Endothelial cell of umbilical vein (primary cell): ENCODE measurements around the gene PADI1. TPM values are rescaled to one million over a fixed set of nuclear protein-coding genes. Genes with fewer than 3 reads are reported as not detected.

Experiments used
- BruUV-seq: library from RNA; stranded (reverse); fragments of 400-500 nt; replicated peaks from 2 replicates; lab custom pipeline; 2021; lab: Mats Ljungman, UMichigan
- CTCF ChIA-PET: fragments of 300-600, 350-600 bp; sonication (Branson Sonifier 250); formaldehyde crosslinking; loops from one replicate; lab custom pipeline; 2021; ENCODE audit warnings: antibody characterized with exemption, inconsistent platforms; lab: Charles Lee
- POLR2A ChIA-PET: fragments of 300-600, 350-600 bp; sonication (Branson Sonifier 250); formaldehyde crosslinking; loops from one replicate; lab custom pipeline; 2021; ENCODE audit warnings: antibody characterized with exemption, inconsistent platforms; lab: Charles Lee
- DNase-seq: peaks from one replicate; pipeline ENCODE4 v3.0.0-alpha.2; 2011; ENCODE audit warnings: low read depth, low spot score
- FAIRE-seq: peaks from 2 replicates; lab custom pipeline; 2011; peaks lifted over from hg19 to GRCh38; lab: Jason Lieb, UNC
- H2AFZ ChIP-seq: 2 replicates; pipeline ENCODE4 v1.6.0; 2012; ENCODE audit warnings: low read depth, low read length, control low read depth, inconsistent platforms
- H3K27ac ChIP-seq: 2 replicates; pipeline ENCODE4 v1.5.1; 2011; ENCODE audit warnings: low read depth, mild to moderate bottlenecking, control low read depth, low read length, moderate library complexity; ENCODE audit not compliant: insufficient read depth
- H3K27me3 ChIP-seq, 2 experiments: 2 replicates each; pipeline versions ENCODE4 v1.6.0 to v1.6.1; 2011; ENCODE audit warnings: low read length in 2 of 2, mixed read lengths in 1 of 2; ENCODE audit not compliant: control insufficient read depth in 2 of 2, insufficient read depth in 2 of 2
- H3K36me3 ChIP-seq, 2 experiments: 2 replicates in 1 of 2; 3 replicates in 1 of 2; pipeline ENCODE4 v1.5.1; 2011; ENCODE audit warnings: low read length in 2 of 2, mild to moderate bottlenecking in 1 of 2, moderate library complexity in 1 of 2; ENCODE audit not compliant: control insufficient read depth in 2 of 2, insufficient read depth in 2 of 2; ENCODE audit errors: extremely low read depth in 1 of 2
- H3K4me1 ChIP-seq: 3 replicates; pipeline ENCODE4 v1.5.1; 2011; ENCODE audit warnings: mild to moderate bottlenecking, low read length; ENCODE audit not compliant: control insufficient read depth, insufficient read depth; ENCODE audit errors: extremely low read depth
- H3K4me2 ChIP-seq: 2 replicates; pipeline ENCODE4 v1.6.1; 2011; ENCODE audit warnings: low read length, control low read depth, mixed read lengths; ENCODE audit not compliant: insufficient read depth
- H3K4me3 ChIP-seq, 3 experiments: fragments of 200-600 bp in 1 of 3; sonication (generic), shearing (Covaris generic) in 1 of 3; replicated peaks in 1 of 3; 2 replicates each; pipeline ENCODE4 v1.5.1; 2011 to 2016; ENCODE audit warnings: control low read depth in 3 of 3, low read length in 3 of 3, mild to moderate bottlenecking in 2 of 3, inconsistent platforms in 1 of 3, low read depth in 1 of 3, moderate library complexity in 1 of 3; ENCODE audit not compliant: insufficient read depth in 1 of 3
- H3K79me2 ChIP-seq: 2 replicates; pipeline ENCODE4 v1.6.0; 2012; ENCODE audit warnings: low read length, inconsistent platforms; ENCODE audit not compliant: control insufficient read depth, insufficient read depth
- H3K9ac ChIP-seq: replicated peaks from 2 replicates; pipeline ENCODE3; 2011; ENCODE audit warnings: low read length, control low read depth; ENCODE audit not compliant: insufficient read depth; ENCODE audit errors: extremely low read depth
- H3K9me1 ChIP-seq: replicated peaks from 3 replicates; pipeline ENCODE4 v1.6.0; 2011; ENCODE audit warnings: mild to moderate bottlenecking, low read length; ENCODE audit not compliant: control insufficient read depth, insufficient read depth; ENCODE audit errors: extremely low read depth
- H3K9me3 ChIP-seq: replicated peaks from 2 replicates; pipeline ENCODE4 v1.5.1; 2012; ENCODE audit warnings: low read length, inconsistent platforms; ENCODE audit not compliant: control insufficient read depth, insufficient read depth
- H4K20me1 ChIP-seq: replicated peaks from 2 replicates; pipeline ENCODE3; 2011; ENCODE audit warnings: mild to moderate bottlenecking, low read length; ENCODE audit not compliant: control insufficient read depth, insufficient read depth; ENCODE audit errors: extremely low read depth
- CTCF ChIP-seq, 2 donors: IDR thresholded peaks; 1 replicate in 1 of 2; 2 replicates in 1 of 2; pipeline ENCODE4 v1.5.1; 2011; ENCODE audit warnings: low read length in 2 of 2, mild to moderate bottlenecking in 2 of 2, moderate library complexity in 2 of 2, control low read depth in 1 of 2, inconsistent platforms in 1 of 2, low read depth in 1 of 2; ENCODE audit not compliant: insufficient read depth in 1 of 2; ENCODE audit errors: extremely low read depth in 1 of 2
- EZH2 ChIP-seq: IDR thresholded peaks from 2 replicates; pipeline ENCODE4 v1.6.1; 2012; ENCODE audit warnings: borderline replicate concordance, low read depth, mild to moderate bottlenecking, moderate library complexity, low read length, inconsistent platforms; ENCODE audit not compliant: severe bottlenecking
- FOS ChIP-seq: IDR thresholded peaks from 2 replicates; pipeline ENCODE4 v1.6.1; 2011; ENCODE audit warnings: mild to moderate bottlenecking, low read length, moderate library complexity, borderline replicate concordance; ENCODE audit not compliant: insufficient read depth
- GATA2 ChIP-seq: IDR thresholded peaks from 2 replicates; pipeline ENCODE4 v1.7.0; 2011; ENCODE audit warnings: low read depth, mild to moderate bottlenecking, moderate library complexity, mixed read lengths, low read length; ENCODE audit not compliant: insufficient read length, insufficient read depth
- JUN ChIP-seq: IDR thresholded peaks from 2 replicates; pipeline ENCODE4 v1.6.1; 2011; ENCODE audit warnings: borderline replicate concordance, low read depth; ENCODE audit not compliant: insufficient read length, insufficient read depth
- MAX ChIP-seq: IDR thresholded peaks from 2 replicates; pipeline ENCODE4 v1.6.1; 2011; ENCODE audit not compliant: insufficient read depth, insufficient read length
- MYC ChIP-seq: IDR thresholded peaks from one replicate; pipeline ENCODE4 v1.6.1; 2011; ENCODE audit warnings: mild to moderate bottlenecking, low read depth, low read length
- POLR2A ChIP-seq: IDR thresholded peaks from 2 replicates; pipeline ENCODE4 v1.6.1; 2012; ENCODE audit warnings: low read depth, mild to moderate bottlenecking, control low read depth, low read length
- POLR2AphosphoS5 ChIP-seq: IDR thresholded peaks from 2 replicates; pipeline ENCODE4 v1.6.1; 2012; ENCODE audit warnings: low read depth, mild to moderate bottlenecking, control low read depth, low read length, moderate library complexity; ENCODE audit not compliant: insufficient read depth
- dilution Hi-C: fragments of 300-500 bp; cut with MboI; formaldehyde crosslinking; loops from one replicate; pipeline ENCODE4 v1.15.0; 2019; ENCODE audit warnings: low sequenced_read_pairs; ENCODE audit not compliant: extremely low pct_ligation_motif_present
- intact Hi-C: fragments of 100-400 bp; cut with micrococcal nuclease; formaldehyde crosslinking; loops from one replicate; pipeline ENCODE4 v1.10.0; 2022
- polyA plus RNA-seq, 4 experiments: library from polyadenylated mRNA; depleted of rRNA in 3 of 4; stranded (reverse) in 3 of 4; unstranded in 1 of 4; fragments of >200 nt; gene quantifications; 2 replicates each; pipeline versions ENCODE4 v1.2.1 to v1.2.3, GENCODE V29; 2011 to 2012; ENCODE audit warnings: missing spikeins in 1 of 4
- total RNA-seq: library from RNA; stranded (reverse); gene quantifications from 2 replicates; pipeline ENCODE4 v1.2.3, GENCODE V29; 2021

The PADI1 gene
- total and polyA plus RNA-seq, 2 donors (not counting 3 experiments of a cell fraction or from before 2014, with no cell fraction given), result 0.01 TPM; not detected in 1

DNA sequence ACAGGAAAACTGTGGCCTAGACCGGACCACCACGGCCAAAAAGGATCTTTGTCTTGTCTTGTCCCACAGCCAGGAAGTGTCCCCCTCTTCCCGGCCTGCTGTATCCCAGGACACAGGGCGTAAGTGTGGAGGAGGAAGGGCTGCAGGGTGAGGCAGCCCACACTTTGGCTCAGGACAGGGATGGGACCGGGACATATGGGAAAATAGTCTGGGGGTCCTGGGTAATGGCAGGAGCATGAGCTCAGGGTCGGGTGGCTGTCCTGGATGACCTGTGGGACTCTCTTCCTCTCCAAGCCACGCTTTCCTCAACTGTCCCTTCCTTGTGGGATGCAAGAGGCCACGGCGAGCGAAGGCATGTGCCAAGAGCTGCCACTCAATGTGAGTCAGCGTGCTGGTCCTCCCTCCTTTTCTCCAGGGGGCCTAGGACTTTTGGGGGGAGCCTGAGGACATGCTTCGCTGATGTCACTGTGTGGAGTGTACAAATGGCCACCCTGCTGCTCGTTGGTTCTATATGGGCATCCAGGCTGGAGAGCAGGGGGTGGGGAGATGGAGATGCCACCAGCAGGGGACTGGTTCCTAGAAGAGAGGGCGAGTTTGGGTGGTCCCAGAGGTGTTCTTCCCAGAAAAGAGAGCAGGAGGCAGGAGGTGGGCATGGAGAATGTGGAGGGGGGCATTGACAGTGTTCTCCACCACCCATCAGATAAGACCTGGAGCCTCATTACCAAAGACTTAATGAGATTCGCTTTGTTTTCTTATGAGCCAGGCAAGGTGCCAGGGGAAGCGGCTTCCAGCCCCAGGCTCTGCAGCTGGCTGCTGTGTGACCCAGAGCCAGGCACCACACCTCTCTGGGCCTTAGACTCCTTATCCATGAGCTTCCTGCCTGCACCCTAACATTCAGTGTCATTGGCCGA is 11.5 kb upstream of the PADI1 start:
- intact Hi-C loops (no loop called here), dilution Hi-C loops (no loop called here)
- Histone ChIP-seq H3K36me3 (no peaks in the 10 kb centered on the region), H3K4me3 (no peak overlapping the region), H3K27me3 (no peaks in the 10 kb centered on the region), H3K9ac (no peak overlapping the region), H3K79me2 (no peaks in the 10 kb centered on the region), H3K4me2 (no peak overlapping the region), H4K20me1 (no peaks in the 10 kb centered on the region), H3K9me3 (no peaks in the 10 kb centered on the region), H3K9me1 (no peaks in the 10 kb centered on the region), H2AFZ (no peak overlapping the region), H3K4me1 (no peaks in the 10 kb centered on the region), H3K27ac (no peak overlapping the region)
- POLR2A ChIA-PET, result no interaction called here
- TF ChIP-seq MYC (no peak), POLR2A (no peak), FOS (no peak), MAX (no peak), CTCF (IDR thresholded peaks at IDR 0.05; ENCODE audit: extremely low read depth in 1 of 2, insufficient read depth in 1 of 2, low read depth in 1 of 2, low read length in 2 of 2) (no peak), JUN (no peak), GATA2 (no peak), POLR2AphosphoS5 (no peak), EZH2 (no peak)
- no TSS peak for BruUV-seq
- CTCF ChIA-PET, result no interaction called here
- FAIRE-seq (no peak), DNase-seq (no peak)
